GM12878 (cell line): ENCODE results near the gene BICC1. TPM values are rescaled to one million over a fixed set of nuclear protein-coding genes. Genes with fewer than 3 reads are reported as not detected.

ENCODE experiments used
- ATAC-seq: fragments of 200-7000 bp; cut with Tn5 transposase; 3 replicates; pipeline ENCODE4 v1.9.1; 2020; ENCODE audit warnings: mild to moderate bottlenecking, moderate library complexity
- BruUV-seq: library from RNA; stranded (reverse); fragments of 400-500 nt; replicated peaks from 2 replicates; lab custom pipeline; 2021; lab: Mats Ljungman, UMichigan
- CTCF ChIA-PET: fragments of 300-600 bp; sonication (Branson Sonifier 250); formaldehyde crosslinking; extraction: SDS; loops from one replicate; lab custom pipeline; 2021; ENCODE audit warnings: inconsistent platforms; lab: Yijun Ruan, JAX
- POLR2A ChIA-PET: fragments of 350-600 bp; formaldehyde crosslinking; extraction: SDS; loops from one replicate; lab custom pipeline; 2021; ENCODE audit warnings: inconsistent platforms; lab: Charles Lee
- RAD21 ChIA-PET: fragments of 300-600 bp; sonication (Branson Sonifier 250); formaldehyde crosslinking; loops from one replicate; lab custom pipeline; 2023; ENCODE audit warnings: antibody characterized with exemption; ENCODE audit not compliant: unreplicated experiment; lab: Charles Lee
- SMC1A ChIA-PET: fragments of 300-600 bp; sonication (Branson Sonifier 250); formaldehyde crosslinking; loops from one replicate; lab custom pipeline; 2023; ENCODE audit not compliant: unreplicated experiment, uncharacterized antibody; lab: Charles Lee
- DNase-seq: peaks from one replicate; pipeline ENCODE4 v3.0.0-alpha.2; 2011; ENCODE audit warnings: low read depth, low spot score
- FAIRE-seq: peaks from 3 replicates; lab custom pipeline; 2011; peaks lifted over from hg19 to GRCh38; lab: Jason Lieb, UNC
- H2AFZ ChIP-seq: 2 replicates; pipeline ENCODE4 v1.6.0; 2011; ENCODE audit warnings: low read depth, low read length, control low read depth; ENCODE audit not compliant: control insufficient read depth
- H3K27ac ChIP-seq: 2 replicates; pipeline ENCODE4 v1.5.1; 2011; ENCODE audit warnings: control low read depth; ENCODE audit not compliant: control insufficient read depth, insufficient read depth
- H3K27me3 ChIP-seq, 2 experiments: replicated peaks in 1 of 2; 2 replicates each; pipeline versions ENCODE4 v1.6.0 to v1.6.1; 2011; ENCODE audit warnings: low read length in 1 of 2; ENCODE audit not compliant: control insufficient read depth in 2 of 2, insufficient read depth in 2 of 2
- H3K36me3 ChIP-seq, 2 experiments: 2 replicates each; pipeline ENCODE4 v1.5.1; 2011; ENCODE audit warnings: low read length in 1 of 2; ENCODE audit not compliant: control insufficient read depth in 2 of 2, insufficient read depth in 2 of 2
- H3K4me1 ChIP-seq: 2 replicates; pipeline ENCODE4 v1.6.1; 2011; ENCODE audit warnings: mild to moderate bottlenecking, low read length, moderate library complexity, mixed read lengths; ENCODE audit not compliant: control insufficient read depth, insufficient read depth
- H3K4me2 ChIP-seq: 2 replicates; pipeline ENCODE4 v1.6.0; 2011; ENCODE audit warnings: control low read depth; ENCODE audit not compliant: control insufficient read depth, insufficient read depth
- H3K4me3 ChIP-seq: fragments of 200-600 bp; sonication (generic); 2 replicates; pipeline ENCODE4 v1.5.1; 2016
- H3K79me2 ChIP-seq: 2 replicates; pipeline ENCODE4 v1.6.0; 2011; ENCODE audit warnings: low read length; ENCODE audit not compliant: control insufficient read depth, insufficient read depth
- H3K9ac ChIP-seq: 2 replicates; pipeline ENCODE4 v1.8.0; 2011; ENCODE audit warnings: low read length, control low read depth, mixed read lengths; ENCODE audit not compliant: control insufficient read depth, insufficient read depth
- H3K9me3 ChIP-seq: replicated peaks from 3 replicates; pipeline ENCODE4 v1.5.1; 2011; ENCODE audit warnings: mild to moderate bottlenecking, low read length; ENCODE audit not compliant: control insufficient read depth, insufficient read depth
- H4K20me1 ChIP-seq: 2 replicates; pipeline ENCODE4 v1.6.0; 2011; ENCODE audit not compliant: control insufficient read depth, insufficient read depth
- ETV6 ChIP-seq, 2 experiments: fragments of 450-650 bp in 1 of 2; IDR thresholded peaks in 1 of 2; conservative IDR thresholded peaks in 1 of 2; 2 replicates each; pipeline ENCODE4 v1.6.1; 2014; ENCODE audit warnings: antibody characterized with exemption in 1 of 2, borderline replicate concordance in 1 of 2, low read depth in 1 of 2, mild to moderate bottlenecking in 1 of 2, moderate library complexity in 1 of 2
- HDAC6 ChIP-seq: fragments of 200-600 bp; sonication (generic); IDR thresholded peaks from one replicate; pipeline ENCODE4 v1.8.0; 2017; ENCODE audit warnings: antibody characterized with exemption; ENCODE audit not compliant: unreplicated experiment
- HDGF ChIP-seq: fragments of 450-650 bp; IDR thresholded peaks from 2 replicates; pipeline ENCODE4 v1.6.1; 2016; ENCODE audit warnings: antibody characterized with exemption
- MTA3 ChIP-seq: IDR thresholded peaks from 2 replicates; pipeline ENCODE4 v1.6.1; 2012; ENCODE audit warnings: low read length, inconsistent platforms, borderline replicate concordance
- NBN ChIP-seq: fragments of 450-650 bp; IDR thresholded peaks from 2 replicates; pipeline ENCODE4 v1.6.1; 2016
- NFIC ChIP-seq: IDR thresholded peaks from 2 replicates; pipeline ENCODE4 v1.6.1; 2012; ENCODE audit warnings: low read depth, mild to moderate bottlenecking, inconsistent platforms, low read length, moderate library complexity
- RFX5 ChIP-seq: IDR thresholded peaks from 2 replicates; pipeline ENCODE4 v1.6.1; 2011; ENCODE audit warnings: low read depth, low read length, improper control_type of control experiment
- SMARCA5 ChIP-seq: fragments of 450-650 bp; IDR thresholded peaks from 2 replicates; pipeline ENCODE4 v1.6.1; 2017; ENCODE audit warnings: mild to moderate bottlenecking
- STAT1 ChIP-seq: fragments of 450-650 bp; conservative IDR thresholded peaks from 2 replicates; pipeline ENCODE4 v1.6.1; 2014; ENCODE audit warnings: antibody characterized with exemption, mild to moderate bottlenecking
- YBX1 ChIP-seq: fragments of 450-650 bp; IDR thresholded peaks from 2 replicates; pipeline ENCODE4 v1.6.1; 2016; ENCODE audit warnings: antibody characterized with exemption
- ZNF24 ChIP-seq: fragments of 450-650 bp; IDR thresholded peaks from 2 replicates; pipeline ENCODE4 v1.6.1; 2017; ENCODE audit warnings: antibody characterized with exemption, mild to moderate bottlenecking
- ZNF274 ChIP-seq: IDR thresholded peaks from one replicate; pipeline ENCODE4 v1.8.0; 2011; ENCODE audit not compliant: insufficient read length, insufficient read depth
- ZNF622 ChIP-seq: fragments of 450-650 bp; IDR thresholded peaks from 2 replicates; pipeline ENCODE4 v1.6.1; 2017; ENCODE audit warnings: mild to moderate bottlenecking, inconsistent platforms
- WGBS: methylation state at CpG from one replicate; pipeline ENCODE4 v1.1.6; 2016; ENCODE audit warnings: low lambda C conversion rate; ENCODE audit not compliant: insufficient replicate concordance, insufficient coverage; ENCODE audit errors: missing lambda C conversion rate; 5-methylcytosine and 5-hydroxymethylcytosine counted together
- in situ Hi-C: fragments of 300-500 bp; cut with MboI; formaldehyde crosslinking; loops from 9 replicates; pipeline ENCODE4 v1.14.3; 2018; ENCODE audit warnings: mixed read lengths
- intact Hi-C: fragments of 100-400 bp; cut with micrococcal nuclease; formaldehyde crosslinking; loops from one replicate; pipeline ENCODE4 v1.14.2; 2022; ENCODE audit not compliant: unreplicated experiment
- polyA plus RNA-seq, 11 experiments: library from polyadenylated mRNA; depleted of rRNA in 4 of 11; unstranded in 6 of 11; stranded (reverse) in 5 of 11; fragments of >200 nt; fragmentation: Nextera tagmentation in 4 of 11; fragmentation: Illumina TruSeq in 1 of 11; extraction: Ambion mirVana in 4 of 11; extraction: Trizol in 1 of 11; gene quantifications; 1 replicate in 1 of 11; 2 replicates in 10 of 11; pipeline versions ENCODE4 v1.2.1 to v1.2.3, GENCODE V29; 2011 to 2016; ENCODE audit warnings: inconsistent platforms in 2 of 11, missing spikeins in 2 of 11, low read depth in 1 of 11
- total RNA-seq, 4 experiments: library from RNA; depleted of rRNA in 3 of 4; stranded (reverse); fragments of >200 nt in 3 of 4; fragmentation: Illumina TruSeq in 1 of 4; extraction: Trizol in 1 of 4; gene quantifications; 2 replicates each; pipeline versions ENCODE4 v1.2.1 to v1.2.3, GENCODE V29; 2013 to 2021
- TF ChIP-seq, protein P1 (sequence below), 3 experiments: IDR thresholded peaks in 2 of 3; conservative IDR thresholded peaks in 1 of 3; 2 replicates each; pipeline ENCODE4 v1.5.1; 2011; ENCODE audit warnings: low read depth in 3 of 3, low read length in 3 of 3, mild to moderate bottlenecking in 3 of 3, control low read depth in 2 of 3, moderate library complexity in 2 of 3, inconsistent platforms in 1 of 3, mixed read lengths in 1 of 3; ENCODE audit not compliant: control insufficient read depth in 2 of 3, insufficient read depth in 1 of 3; ENCODE audit errors: extremely low read depth in 1 of 3
- TF ChIP-seq, protein P2 (sequence below): fragments of 450-650 bp; IDR thresholded peaks from 2 replicates; pipeline ENCODE4 v1.6.1; 2017; ENCODE audit warnings: mild to moderate bottlenecking
- TF ChIP-seq, protein P3 (sequence below): IDR thresholded peaks from 2 replicates; pipeline ENCODE4 v1.6.1; 2012; ENCODE audit warnings: low read length, inconsistent platforms
- TF ChIP-seq, protein P4 (sequence below): IDR thresholded peaks from 2 replicates; pipeline ENCODE4 v1.6.1; 2012; ENCODE audit warnings: low read depth, low read length, improper control_type of control experiment

BICC1 gene
- total and polyA plus RNA-seq, 10 of the 15 experiments (the other 5 are each of a cell fraction or from before 2014, with no cell fraction given) = 0.01 to 0.10 (median 0.04) TPM; not detected in 5

DNA sequence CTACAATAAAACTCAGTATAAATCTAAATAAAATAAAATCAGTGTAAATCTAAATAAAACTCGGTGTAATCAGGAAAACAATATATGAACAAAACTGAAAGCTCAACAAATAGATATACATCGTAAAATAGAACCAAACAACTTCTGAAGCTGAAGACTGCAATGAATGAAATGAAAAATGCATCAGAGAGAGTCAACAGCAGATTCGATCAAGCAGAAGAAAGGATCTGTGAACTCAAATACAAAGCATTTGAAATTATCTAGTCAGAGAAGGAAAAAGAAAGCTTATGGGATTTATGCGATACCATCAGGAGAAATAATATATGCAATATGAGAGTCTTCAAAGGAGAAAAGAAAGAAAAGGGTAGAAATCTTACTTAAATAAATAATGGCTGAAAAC is 255.0 kb downstream of the BICC1 start:
- intact Hi-C loops (no loop called here), in situ Hi-C loops (no loop called here)
- ATAC-seq (no peak), DNase-seq (no peak), FAIRE-seq (no peak)
- H3K36me3 ChIP-seq = no peaks in the 10 kb centered on the region
- ChIA-PET CTCF (interaction anchor here (1.4 kb wide), 1 partner anchor 14 kb away, joined by 3 read pairs; no protein-coding TSS in a partner anchor), POLR2A (no interaction called here), RAD21 (no interaction called here), SMC1A (interaction anchor here (0.5 to 1.5 kb wide), 2 partner anchors 9 to 118 kb away, joined by 3 to 4 read pairs; no protein-coding TSS in a partner anchor)
- H2AFZ ChIP-seq = no peak overlapping the region
- H3K4me3 ChIP-seq = no peak overlapping the region
- BruUV-seq = no TSS peak
- H3K9me3 ChIP-seq = no peaks in the 10 kb centered on the region
- H3K4me1 ChIP-seq = no peaks in the 10 kb centered on the region
- no peaks in the 10 kb centered on the region for H4K20me1 ChIP-seq
- WGBS = 24% methylated on average over 4 of the region's 4 CpGs
- H3K27me3 ChIP-seq = no peaks in the 10 kb centered on the region; a peak in 1 of 4 replicates
- no peak overlapping the region for H3K9ac ChIP-seq
- no peak overlapping the region for H3K27ac ChIP-seq
- no peaks in the 10 kb centered on the region for H3K79me2 ChIP-seq
- H3K4me2 ChIP-seq = no peak overlapping the region
- TF ChIP-seq NFIC = no peak
- TF ChIP-seq NBN = no peak
- TF ChIP-seq, protein P1, sequence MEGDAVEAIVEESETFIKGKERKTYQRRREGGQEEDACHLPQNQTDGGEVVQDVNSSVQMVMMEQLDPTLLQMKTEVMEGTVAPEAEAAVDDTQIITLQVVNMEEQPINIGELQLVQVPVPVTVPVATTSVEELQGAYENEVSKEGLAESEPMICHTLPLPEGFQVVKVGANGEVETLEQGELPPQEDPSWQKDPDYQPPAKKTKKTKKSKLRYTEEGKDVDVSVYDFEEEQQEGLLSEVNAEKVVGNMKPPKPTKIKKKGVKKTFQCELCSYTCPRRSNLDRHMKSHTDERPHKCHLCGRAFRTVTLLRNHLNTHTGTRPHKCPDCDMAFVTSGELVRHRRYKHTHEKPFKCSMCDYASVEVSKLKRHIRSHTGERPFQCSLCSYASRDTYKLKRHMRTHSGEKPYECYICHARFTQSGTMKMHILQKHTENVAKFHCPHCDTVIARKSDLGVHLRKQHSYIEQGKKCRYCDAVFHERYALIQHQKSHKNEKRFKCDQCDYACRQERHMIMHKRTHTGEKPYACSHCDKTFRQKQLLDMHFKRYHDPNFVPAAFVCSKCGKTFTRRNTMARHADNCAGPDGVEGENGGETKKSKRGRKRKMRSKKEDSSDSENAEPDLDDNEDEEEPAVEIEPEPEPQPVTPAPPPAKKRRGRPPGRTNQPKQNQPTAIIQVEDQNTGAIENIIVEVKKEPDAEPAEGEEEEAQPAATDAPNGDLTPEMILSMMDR (IDR thresholded peaks at IDR 0.05 in 2 of 3, conservative IDR thresholded peaks at IDR 0.05 in 1 of 3; ENCODE audit: control insufficient read depth in 2 of 3, extremely low read depth in 1 of 3, insufficient read depth in 1 of 3, low read depth in 3 of 3, low read length in 3 of 3) = no peak
- no peak for TF ChIP-seq ZNF622
- TF ChIP-seq MTA3 = no peak
- no peak for TF ChIP-seq HDAC6
- no peak for TF ChIP-seq SMARCA5
- TF ChIP-seq YBX1 = no peak
- no peak for TF ChIP-seq ZNF274
- TF ChIP-seq HDGF = no peak
- TF ChIP-seq ETV6 (conservative IDR thresholded peaks at IDR 0.05 in 1 of 2, IDR thresholded peaks at IDR 0.05 in 1 of 2; ENCODE audit: borderline replicate concordance in 1 of 2, low read depth in 1 of 2) = no peak
- TF ChIP-seq RFX5 = no peak
- TF ChIP-seq ZNF24 = no peak
- TF ChIP-seq, protein P2, sequence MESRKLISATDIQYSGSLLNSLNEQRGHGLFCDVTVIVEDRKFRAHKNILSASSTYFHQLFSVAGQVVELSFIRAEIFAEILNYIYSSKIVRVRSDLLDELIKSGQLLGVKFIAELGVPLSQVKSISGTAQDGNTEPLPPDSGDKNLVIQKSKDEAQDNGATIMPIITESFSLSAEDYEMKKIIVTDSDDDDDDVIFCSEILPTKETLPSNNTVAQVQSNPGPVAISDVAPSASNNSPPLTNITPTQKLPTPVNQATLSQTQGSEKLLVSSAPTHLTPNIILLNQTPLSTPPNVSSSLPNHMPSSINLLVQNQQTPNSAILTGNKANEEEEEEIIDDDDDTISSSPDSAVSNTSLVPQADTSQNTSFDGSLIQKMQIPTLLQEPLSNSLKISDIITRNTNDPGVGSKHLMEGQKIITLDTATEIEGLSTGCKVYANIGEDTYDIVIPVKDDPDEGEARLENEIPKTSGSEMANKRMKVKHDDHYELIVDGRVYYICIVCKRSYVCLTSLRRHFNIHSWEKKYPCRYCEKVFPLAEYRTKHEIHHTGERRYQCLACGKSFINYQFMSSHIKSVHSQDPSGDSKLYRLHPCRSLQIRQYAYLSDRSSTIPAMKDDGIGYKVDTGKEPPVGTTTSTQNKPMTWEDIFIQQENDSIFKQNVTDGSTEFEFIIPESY = no peak
- TF ChIP-seq, protein P3, sequence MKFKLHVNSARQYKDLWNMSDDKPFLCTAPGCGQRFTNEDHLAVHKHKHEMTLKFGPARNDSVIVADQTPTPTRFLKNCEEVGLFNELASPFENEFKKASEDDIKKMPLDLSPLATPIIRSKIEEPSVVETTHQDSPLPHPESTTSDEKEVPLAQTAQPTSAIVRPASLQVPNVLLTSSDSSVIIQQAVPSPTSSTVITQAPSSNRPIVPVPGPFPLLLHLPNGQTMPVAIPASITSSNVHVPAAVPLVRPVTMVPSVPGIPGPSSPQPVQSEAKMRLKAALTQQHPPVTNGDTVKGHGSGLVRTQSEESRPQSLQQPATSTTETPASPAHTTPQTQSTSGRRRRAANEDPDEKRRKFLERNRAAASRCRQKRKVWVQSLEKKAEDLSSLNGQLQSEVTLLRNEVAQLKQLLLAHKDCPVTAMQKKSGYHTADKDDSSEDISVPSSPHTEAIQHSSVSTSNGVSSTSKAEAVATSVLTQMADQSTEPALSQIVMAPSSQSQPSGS = no peak
- no peak for TF ChIP-seq STAT1
- TF ChIP-seq, protein P4, sequence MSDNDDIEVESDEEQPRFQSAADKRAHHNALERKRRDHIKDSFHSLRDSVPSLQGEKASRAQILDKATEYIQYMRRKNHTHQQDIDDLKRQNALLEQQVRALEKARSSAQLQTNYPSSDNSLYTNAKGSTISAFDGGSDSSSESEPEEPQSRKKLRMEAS = no peak
